HG02840 (cell line): Measurements from ENCODE around the gene REV3L.

Experiments
- ATAC-seq: cut with Tn5 transposase; IDR thresholded peaks from one replicate; pipeline ENCODE4 v1.9.1; 2021; ENCODE audit warnings: mild to moderate bottlenecking, moderate library complexity, moderate number of reproducible peaks; ENCODE audit not compliant: unreplicated experiment, low FRiP score

REV3L gene

GRCh38 chr6:111430605-111431376 lies 52.2 kb downstream of the REV3L start:
- ATAC-seq: no peak

- ATAC-seq: no peak
Observed at GRCh38 chr6:111429571-111429970, 53.4 kb downstream of the REV3L start.

DNA sequence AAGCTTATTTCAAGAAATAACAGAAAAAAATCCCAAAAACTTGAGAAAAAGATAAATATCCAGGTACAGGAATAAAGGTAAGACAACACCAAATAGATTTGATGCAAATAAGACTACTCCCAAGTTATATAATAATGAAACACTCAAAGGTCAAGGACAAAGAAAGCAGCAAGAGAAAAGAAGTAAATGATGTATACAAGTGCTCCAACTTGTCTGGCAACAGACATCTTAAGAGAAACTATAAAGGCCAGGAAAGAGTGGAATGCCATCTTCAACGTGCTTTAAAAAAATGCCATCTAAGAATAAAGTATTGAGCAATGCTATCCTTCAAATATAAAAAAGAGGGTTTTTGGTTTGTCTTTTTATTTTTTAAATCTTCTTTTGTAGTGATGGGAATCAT lies 54.2 kb downstream of the REV3L start:
- ATAC-seq: no peak

DNA sequence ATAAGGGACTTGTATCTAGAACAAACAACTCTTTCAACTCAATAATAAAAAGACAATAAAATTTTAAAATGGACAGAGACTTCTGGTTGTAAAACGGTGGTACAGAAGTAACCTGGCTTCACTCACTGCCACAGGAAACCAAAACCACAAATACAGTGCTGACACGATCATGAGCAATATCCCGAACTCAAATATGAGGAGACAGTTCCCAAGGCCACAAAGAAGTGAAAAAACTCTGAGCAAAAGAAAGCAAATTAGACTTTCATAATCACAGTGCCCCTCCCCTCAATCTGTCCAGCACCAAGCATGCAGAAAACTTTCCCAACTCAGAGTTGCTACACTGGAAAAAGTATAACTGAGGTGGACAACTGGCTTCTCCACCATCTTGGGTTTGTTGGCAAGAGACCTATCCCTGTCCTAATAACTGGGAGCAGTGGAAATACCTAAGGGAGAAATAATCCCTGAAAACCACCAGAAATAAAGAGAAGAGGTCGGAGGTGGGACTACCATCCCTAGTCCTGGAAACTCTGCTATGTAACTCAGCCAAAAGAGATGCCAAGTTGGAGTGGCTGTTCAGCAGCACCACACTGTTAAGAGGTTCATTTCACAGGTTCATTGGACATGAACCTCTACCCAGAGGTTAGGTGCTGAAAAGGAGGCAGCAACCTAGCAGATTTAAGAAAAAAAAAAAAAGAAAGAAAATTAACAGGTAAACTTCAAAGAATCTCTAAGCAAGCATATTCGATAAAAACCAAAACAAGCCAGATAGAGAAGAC lies 55.5 kb downstream of the REV3L start:
- ATAC-seq: no peak

GRCh38 chr6:111423960-111424846 lies 58.8 kb downstream of the REV3L start:
- ATAC-seq: no peak

DNA sequence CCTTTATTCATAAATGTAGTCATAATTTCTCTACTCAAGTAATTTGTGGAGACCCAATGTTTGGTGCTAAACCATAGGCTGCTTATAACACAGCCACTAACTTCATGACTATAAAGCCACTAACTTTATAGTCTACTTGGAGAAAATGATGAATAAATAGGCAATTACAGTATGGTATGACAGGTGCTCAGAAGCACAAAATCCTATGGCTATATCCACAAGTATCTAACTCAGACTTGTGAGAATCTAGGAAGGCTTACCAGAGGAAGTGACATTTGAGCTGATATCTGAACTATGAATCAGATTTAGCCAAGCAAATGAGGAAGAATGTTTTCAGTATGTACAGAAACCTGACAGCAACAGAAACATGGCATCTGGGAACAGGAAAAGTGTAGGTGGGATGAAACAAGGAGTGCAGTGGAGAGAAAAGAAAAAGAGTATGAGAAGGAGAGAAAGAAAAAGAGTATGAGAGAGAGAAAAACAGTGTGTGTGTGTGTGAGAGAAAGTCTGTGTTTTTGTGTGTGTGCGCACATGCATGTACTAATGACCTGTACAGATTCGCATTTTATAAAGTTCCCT lies 59.9 kb downstream of the REV3L start:
- no peak for ATAC-seq

DNA sequence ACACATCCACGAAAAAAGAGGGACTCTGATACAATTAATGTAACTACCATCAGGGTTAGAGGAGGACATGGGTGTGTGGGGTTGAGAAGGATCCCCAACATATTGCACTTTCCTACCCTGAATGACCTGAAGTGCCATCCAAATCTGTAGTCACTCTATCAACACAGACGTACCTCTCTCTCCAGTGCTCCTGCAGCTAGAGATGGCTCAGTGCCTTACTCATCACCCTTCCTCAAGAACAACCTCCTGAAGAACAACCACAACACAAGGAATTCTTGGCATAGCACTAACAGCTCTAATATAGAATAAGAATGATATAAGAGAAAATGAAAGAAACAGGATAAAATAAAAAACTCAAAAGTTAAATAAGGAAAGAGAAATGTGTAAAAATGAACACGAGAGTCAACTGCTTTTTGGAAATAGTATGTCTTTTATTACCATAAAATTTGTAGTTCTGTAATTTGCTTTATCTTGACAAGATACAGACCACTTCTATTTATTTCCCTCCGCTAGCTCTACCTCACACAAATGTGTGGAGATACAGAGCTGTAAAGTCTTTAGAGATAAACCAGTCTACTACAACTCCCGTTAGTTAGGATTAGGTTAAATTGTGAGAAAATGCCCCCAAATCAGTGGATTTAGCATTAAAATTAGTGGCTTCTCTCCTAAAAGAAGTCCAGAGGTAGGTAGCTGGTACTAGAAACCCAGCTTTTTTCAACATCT lies 63.9 kb downstream of the REV3L start:
- ATAC-seq: no peak

- no peak for ATAC-seq
Observed at GRCh38 chr6:111417946-111418345, 65.1 kb downstream of the REV3L start.

DNA sequence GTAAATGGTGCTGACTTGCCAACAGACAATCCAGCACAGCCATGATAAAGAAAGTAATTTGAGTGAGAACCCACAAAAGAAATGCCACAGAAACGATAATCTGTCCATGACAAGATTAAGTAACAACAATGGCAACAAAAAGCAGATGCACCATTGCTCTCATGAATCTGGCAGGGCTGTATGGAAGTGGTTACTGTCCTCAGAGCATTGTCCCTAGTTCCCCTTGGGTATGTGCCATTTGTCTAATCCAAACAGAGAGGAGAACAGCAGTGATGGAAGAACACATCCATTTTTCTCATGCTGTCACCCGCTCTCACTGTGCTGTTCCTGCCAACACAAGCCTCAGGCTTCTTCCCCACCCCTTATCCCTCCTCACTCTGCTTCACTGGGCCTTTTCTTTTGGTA lies 65.8 kb downstream of the REV3L start:
- no peak for ATAC-seq

- no peak for ATAC-seq
Observed at GRCh38 chr6:111416529-111416928, 66.5 kb downstream of the REV3L start.

- no peak for ATAC-seq
Observed at GRCh38 chr6:111414373-111414772, 68.6 kb downstream of the REV3L start.

DNA sequence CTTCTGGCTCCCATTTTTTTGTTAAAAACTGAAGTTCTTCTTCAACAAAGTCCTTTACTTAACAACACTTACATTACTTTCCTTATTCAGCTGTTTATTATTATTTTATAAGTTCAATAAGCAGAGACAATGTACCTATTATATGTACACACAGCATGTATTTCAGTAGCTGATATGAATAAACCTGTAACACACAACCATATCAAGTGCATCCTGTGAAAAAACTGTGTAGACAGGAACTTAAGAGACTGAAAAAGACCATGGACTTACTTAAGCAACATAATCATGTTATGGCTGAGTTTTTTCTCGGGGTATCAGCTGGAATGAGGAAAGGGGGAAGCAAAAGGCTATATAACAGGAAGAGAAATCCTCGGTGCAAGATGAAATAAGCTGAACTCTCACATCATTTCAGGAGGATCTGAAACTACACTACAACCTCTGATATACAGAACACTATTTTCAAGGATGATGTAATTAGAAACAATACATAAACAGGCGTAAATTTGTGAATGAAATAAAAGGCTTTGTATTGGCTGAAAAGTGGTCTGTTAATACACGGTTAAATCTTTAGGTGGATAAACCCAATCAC lies 70.9 kb downstream of the REV3L start:
- peak; percentile 53 for ATAC-seq

GRCh38 chr6:111411046-111411445 lies 72.0 kb downstream of the REV3L start:
- ATAC-seq: no peak

DNA sequence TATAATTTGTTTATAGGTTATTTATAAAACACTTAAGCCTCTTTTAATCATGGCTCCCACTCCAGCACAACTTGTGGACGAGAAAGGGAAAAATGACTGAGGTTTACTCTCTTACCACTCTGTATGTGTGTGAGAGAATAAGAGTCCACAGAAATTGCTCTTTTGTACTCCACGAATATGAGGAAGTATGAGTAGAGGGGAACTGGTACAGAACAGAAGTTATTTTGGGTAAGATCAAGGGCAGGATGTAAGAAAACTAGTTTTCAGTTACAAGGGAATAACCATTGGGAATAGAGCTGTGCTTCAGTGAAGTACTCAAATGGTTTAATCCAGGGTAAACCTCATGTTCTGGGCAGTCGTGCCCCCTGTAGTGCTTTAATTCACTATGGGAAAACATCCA lies 72.6 kb downstream of the REV3L start:
- ATAC-seq: no peak

DNA sequence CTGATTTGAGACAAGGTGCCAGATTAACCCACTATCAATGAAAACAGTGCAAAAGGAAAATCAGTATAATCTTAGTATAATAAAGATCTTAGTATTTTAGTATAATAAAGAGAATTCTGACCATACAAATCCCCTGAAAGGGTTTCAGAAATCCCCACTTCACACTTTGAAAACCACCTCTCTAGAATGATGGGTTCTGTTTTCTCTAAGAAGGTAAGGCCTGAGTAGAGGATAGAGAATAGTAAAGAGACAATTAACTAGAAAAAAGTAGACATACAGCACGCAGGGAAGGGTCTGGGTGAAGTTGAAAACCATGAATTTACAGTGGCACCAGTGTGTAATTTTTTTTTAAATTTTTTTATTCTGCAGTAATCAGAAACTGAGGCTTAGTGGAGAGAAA lies 73.6 kb downstream of the REV3L start:
- no peak for ATAC-seq

GRCh38 chr6:111407686-111408085 lies 75.3 kb downstream of the REV3L start:
- no peak for ATAC-seq

DNA sequence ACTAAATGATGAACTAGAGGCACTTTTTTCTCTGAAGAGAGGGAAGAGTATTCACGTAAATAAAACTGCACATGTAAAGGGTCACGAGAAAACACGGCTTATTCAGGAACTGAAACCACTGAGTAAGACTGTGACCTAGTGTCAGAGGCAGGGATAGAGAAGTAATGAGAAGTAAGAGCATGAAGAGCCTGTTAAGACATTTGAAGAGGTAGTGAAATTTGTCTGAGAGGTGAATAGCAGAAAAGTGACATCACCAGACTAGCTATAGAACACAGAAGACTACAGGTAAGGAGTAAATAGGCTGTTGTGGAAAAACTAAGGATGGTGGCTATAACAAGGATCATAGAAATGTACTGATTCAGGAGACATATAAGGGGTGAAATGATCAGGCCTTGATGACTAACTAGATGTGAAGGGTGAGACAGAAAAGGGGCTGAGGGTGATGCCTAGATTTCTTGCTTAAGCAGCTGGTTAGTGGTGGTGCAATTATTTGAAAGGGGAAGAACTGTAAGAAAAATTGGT lies 76.8 kb downstream of the REV3L start:
- ATAC-seq: peak; percentile 99

- no peak for ATAC-seq
Observed at GRCh38 chr6:111403388-111403787, 79.6 kb downstream of the REV3L start.

DNA sequence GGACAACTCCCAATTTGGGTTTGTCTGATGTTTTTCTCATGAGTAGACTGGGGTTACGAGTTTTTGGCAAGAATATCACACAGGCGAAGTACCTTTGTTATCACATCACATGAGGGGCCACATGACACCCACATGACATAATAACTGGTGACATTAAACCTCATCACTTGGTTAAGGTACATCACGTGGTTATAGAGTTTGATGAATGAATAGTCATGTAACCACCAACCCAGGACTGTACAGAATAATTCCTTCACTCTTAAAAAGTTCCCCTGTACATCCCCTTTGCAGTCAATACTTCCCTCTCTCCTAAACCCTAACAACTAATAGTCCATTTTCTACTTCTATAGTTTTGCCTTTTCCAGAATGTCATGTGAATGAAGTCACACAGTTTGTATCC lies 83.4 kb downstream of the REV3L start:
- no peak for ATAC-seq
